Stromal cell of bone marrow (primary cell): ENCODE results near the gene TMEM179B.

ENCODE experiments used
- DNase-seq: peaks from one replicate; pipeline ENCODE4 v3.0.0-alpha.2; 2012; ENCODE audit warnings: low read depth

The TMEM179B gene

DNA sequence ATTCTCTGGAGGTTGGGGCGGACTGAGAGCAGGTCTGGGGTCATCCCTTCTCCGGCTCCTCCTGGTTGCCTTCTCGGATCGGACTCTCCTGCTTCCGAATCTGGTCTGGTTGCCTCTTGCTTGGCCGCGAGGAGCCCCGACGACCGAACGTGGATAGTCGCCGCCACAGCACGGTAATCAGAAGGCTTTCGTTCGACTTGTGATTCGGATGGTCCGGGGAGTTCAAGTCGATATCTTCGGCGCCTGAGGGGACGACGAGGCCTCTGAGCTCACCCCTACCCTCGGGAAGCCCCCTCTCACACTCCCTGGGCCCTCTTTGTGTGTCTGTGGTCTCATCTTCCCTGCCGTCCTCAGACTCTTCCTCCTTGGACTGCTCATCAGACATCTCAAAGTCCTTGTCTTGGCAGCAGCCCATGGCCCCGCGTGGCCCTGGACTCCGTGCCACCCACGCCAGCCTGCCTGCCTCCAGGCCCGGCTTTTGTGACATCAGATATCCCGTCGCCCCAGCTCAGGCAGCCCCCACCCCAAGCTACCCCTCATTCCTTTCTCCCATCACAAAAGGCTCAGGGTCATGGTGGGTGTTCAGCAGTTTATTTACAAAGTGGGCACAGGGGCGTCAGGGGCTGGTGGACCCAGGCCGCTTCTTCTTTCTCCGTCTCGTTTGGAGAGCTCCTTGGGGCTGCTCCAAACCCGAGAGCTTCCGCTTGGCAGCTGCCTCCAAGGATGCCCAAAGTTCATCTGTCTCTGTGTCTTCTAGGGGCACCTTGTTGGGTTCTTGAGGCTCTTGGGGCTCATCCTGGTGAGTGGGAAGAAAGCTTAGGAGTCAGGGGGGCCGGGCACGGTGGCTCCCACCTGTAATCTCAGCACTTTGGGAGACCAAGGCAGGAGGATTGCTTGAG lies 45.4 kb downstream of the TMEM179B start, which contains the start of gene TEX54:
TEX54 (minus strand) TSS at position 506 of the 899 bp plus-strand sequence.
- peak; percentile 6 for DNase-seq

DNA sequence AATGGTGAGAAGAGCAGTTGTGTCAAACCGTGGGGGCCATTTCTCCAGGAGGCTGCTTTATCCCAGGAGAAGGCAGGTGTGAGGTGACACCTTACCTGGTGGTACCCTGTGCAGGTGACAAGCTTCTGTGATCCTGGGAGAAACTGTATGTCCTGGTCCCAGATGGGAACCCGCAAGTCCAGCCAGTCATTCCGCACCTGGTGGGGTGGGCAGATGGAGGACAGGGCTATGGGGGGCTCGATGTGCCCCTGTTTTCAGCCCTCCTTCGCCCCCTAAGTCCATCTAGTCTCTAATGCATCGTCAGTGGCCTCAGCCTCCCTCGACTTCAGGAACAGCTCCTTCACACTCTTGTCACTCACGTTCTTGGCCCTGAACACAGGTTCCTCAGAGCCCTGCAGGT lies 48.1 kb downstream of the TMEM179B start:
- no peak for DNase-seq

DNA sequence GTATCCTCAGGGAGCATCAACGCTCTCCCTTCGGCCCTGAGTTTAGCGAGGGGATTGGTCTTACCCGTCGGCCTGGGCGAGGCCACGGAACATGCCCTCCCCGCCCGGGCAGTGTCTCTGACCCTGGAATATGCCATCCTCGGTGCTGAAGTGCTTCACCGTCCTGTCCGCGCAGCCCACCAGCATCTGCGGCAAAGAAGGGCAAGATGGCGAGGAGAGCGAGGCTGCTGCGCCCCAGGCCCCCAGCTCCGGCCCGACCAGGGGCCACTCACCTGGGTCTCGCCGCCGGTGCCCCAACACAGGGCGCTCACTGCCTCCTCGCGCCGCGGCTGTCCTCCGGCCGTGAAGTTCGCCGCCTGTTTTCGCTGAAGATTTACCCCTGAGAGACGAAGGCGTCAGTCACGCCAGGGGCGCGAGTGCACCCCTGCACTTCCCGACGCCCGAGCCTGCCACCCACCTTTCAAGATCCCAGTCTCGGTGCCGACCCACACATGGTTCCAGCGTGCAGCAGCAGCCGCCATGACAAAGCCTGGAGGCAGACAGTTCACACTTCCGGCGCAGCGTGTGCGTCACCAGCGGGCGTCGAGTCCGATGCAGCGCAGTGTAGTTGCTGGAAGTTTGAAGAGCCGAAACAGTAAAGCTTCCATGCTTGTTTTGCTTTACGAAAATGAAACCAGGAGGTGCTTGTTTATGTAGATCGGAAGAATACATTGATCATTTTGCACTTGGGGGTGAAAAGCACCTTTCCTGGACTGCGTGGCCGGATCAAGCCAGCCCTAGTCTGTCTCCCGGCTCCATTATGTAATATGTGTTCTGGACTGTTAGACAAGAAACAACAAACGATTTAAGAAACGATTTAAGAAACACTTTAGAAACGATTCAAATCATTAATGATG lies 52.1 kb downstream of the TMEM179B start, which contains the start of gene WDR74:
WDR74 (minus strand) TSS at position 541 of the 896 bp plus-strand sequence; CDS start at position 521, 20 bp downstream.
- peak; percentile 86 for DNase-seq
